Measurements from ENCODE around the gene SKI.

The SKI gene

GRCh38 chr1:2306151-2306978 is 78.2 kb downstream of the SKI start:
- DNase-seq (ENCODE audit: low read depth) = no peak

DNA sequence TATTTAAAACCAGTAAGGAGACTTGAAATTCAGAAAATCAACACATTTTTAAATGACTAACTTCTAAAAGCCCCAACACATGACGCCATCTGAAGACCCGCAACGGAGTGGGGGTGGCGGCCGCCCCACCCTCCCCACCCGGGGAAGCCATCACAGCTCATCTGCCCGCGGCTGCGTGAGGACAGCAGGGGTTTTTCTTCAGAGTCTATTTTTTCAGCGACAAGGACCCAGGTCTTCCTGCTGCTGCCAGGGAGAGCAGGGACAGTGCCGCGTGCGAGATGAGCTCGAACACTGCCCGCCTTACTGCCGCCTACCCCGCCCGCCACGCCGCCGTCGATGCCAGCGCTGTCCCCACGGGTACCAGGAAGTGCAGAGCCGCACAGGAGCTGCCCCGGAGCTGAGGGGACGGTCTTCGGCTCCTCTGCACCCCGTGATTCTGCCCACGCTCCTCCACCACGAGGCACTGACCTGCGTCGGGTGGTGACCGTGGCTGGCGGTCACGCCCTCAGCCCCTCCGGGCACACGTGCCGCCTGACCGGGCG is 79.0 kb downstream of the SKI start:
- DNase-seq (ENCODE audit: low read depth) = no peak

GRCh38 chr1:2307972-2308371 is 79.9 kb downstream of the SKI start:
- DNase-seq (ENCODE audit: low read depth) = no peak

DNA sequence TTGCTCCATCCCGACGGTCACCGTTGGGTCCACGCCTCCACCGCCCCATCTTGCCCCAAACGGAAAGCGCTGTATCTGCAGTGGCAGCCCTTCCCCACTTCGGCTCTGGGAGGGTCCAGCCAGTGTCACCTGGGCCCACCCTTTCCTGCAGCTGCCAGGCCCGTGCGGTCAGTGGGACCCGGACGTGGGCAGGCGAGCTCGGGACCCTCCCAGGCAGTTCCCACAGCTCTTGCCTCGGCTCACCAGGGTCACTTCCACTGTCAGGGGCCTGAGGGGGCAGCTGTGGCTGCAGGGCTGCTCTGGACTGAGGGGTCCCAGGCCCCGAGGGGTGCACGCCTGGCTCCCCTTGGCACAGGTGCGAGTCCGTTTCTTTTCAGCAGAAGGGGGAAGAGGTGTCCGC is 80.7 kb downstream of the SKI start:
- no peak for DNase-seq (ENCODE audit: low read depth)

- DNase-seq (ENCODE audit: low read depth) = no peak
Observed at GRCh38 chr1:2310332-2311183, 82.4 kb downstream of the SKI start.

- peak; percentile 36 for DNase-seq (ENCODE audit: low read depth)
Observed at GRCh38 chr1:2311184-2312032, 83.3 kb downstream of the SKI start.

- DNase-seq (ENCODE audit: low read depth) = no peak
Observed at GRCh38 chr1:2312160-2312514, 84.0 kb downstream of the SKI start.

GRCh38 chr1:2312515-2313301 is 84.6 kb downstream of the SKI start:
- DNase-seq (ENCODE audit: low read depth) = no peak

DNA sequence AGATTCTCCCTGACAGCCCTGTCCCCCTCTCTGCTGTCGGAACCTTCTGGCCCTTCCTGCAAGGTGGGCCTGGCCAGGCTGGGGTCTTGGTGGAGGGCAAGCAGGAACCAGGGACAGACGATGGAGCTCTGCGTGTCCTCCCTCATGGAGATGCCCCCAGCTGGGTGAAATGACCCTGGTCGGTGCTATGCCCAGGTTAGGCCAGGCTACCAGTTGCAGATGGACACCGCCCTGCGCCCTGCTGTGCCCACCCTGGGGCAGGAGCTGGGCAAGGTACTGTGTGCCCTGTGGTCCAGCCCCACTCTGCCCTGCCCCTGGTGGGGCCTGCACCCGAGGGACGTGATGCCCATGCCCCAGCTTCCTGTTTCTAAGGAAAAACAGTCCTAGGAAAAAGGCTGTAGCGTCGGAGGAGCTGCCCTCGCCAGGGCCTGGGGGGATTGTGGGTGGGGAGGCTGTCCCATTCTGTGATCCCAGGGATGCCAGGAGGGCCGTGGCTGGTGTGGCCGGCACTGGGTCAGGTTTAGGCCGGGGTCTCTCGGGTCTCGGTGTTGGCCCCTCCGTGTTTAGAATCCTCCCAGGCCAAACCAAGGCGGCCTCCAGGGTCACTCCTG is 85.6 kb downstream of the SKI start:
- no peak for DNase-seq (ENCODE audit: low read depth)

- no peak for DNase-seq (ENCODE audit: low read depth)
Observed at GRCh38 chr1:2314273-2314802, 86.2 kb downstream of the SKI start.

DNA sequence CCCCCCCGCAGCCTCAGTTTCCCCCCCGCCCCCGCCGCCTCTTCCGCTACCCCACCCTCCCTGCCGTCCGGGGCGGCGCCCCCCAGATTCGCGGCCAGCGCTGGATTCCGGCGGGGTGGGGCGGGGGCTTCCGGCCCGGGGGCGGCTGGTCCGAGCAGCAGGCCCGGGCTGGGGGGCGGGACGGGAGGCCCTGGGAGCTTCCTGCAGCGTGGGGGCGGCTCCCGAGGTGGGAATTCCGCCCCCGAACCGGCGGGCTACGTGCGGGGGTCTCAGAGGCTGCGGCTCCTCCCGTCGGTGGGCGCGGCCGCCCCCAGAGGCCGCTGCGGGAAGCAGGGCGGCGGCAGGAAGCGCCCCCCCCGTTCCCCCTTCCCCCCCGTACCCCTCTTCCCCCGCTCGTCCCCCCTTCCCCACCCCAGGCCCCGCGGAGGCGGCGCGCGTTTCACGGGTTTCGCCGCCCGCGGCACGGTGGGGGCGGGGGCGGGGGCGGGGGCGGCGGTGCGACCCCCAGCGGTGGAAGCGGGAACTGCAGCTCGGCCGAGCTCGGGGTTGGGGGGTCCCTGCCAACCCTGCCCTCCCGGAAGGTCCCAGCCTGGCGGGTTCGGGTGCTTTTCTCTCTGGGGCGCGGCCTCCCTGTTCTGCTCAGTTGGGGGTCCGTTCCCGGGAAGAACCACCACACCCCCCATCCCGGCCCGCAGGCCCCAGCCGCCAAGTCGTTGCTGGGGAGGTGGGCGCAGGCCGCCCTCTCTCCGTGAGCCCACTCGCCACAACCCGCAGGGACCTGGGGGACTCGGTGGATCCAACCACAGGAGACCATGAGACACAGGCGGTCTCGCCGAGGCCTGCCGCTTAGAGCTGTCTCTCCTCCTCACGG is 86.9 kb downstream of the SKI start:
- DNase-seq (ENCODE audit: low read depth) = peak; percentile 32

DNA sequence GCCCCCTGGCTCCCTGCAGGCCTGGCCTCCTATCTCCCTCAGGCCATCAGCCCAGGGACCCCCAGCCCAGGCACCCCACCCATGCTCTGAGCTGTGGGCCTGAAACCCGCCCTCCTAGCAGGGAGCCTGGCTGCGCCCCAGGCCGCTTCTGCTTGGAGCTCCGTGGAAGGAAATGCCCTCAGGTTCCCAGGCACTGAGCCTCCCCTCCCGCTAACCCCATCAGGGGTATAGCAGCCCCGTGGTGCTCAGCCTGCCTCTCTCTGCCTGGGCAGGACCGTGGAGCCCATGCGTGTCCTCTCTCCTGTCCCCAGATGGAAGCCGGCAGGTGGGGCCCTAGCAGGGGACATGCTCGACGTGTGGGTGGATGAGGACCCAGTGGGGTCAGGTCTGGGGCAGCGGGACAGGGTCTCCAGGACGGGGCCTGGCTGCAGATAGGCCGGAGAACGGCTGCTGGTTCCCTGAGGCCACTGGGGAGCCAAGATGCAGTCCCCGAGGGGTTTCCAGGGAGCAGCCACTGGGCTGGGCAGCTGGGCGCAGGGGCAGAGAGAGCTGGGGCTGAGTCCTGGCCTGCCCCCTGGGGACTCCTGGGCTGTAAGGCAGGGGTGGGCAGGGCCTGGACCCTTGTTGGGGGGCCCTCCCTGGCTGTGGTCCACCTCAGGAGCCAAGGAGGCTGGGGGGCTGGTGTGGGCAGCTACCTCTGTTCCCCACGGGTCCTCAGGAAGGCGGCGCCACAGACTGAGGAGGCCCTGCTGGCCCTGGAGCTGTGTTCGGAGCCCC is 87.7 kb downstream of the SKI start:
- DNase-seq (ENCODE audit: low read depth) = no peak

DNA sequence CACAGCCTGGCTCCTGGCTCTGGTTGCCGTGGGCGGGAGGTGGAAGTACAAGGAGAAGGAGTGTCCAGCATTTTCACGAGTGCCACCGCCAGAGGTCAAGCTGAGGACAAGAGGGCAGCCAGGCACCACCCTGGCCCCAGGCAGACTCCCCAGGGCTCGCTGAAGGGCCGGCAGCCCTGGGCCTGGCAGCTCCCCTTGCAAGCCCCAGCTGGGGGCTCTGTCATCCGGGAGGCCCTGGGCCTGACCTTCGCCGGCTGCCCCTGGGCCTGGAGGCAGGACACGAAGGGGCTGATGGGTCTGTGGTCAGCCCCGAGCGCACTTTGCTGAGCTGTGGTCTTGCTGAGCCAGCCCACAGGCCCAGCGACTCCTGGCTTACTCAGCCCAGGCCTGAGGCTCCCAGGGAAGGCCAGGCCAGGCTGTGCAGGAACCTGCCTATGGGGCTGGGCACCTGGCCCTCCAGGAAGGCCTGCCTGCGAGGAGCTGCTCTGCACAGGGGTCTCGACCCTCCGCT is 88.4 kb downstream of the SKI start:
- DNase-seq (ENCODE audit: low read depth) = no peak

DNA sequence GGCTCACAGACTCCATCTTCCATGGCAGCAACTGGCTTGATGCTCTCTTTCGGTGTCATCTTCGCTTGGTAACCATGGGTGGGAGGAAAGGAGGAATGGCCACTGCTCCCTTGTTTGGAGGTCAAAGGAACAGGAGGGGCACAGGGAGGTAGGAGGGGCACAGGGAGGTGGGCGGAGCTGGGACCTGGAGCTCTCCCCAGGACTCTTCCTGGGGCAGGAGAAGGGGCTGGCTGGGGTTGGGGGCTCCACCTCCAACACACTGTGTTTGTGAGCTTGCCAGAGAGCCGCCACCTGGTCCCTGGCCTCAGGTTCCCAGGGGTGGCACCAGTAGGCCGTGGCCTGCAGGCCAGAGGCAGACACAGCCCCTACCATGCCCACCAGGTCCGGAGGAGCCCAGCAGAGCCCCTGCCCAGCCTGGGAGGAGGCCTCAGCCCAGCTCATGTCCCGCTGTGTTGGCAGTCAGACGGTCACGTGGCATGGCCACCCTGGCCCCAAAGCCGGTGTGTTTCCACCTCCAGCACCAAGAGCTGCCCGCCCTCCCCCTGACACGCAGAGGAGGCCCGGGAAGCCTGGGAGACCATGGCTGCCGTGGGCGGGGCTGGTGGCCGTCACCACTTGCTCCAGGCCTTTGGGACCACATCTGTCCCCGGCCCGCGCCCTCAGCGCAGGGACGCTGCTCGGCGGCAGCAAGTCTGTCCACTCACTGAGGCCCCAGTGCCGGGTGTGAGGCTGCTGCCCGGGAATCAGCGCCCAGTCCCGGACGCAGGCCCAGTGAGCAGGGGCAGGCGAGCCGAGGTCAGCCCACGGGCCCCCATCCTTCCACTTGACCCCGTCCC is 89.3 kb downstream of the SKI start:
- no peak for DNase-seq (ENCODE audit: low read depth)

DNA sequence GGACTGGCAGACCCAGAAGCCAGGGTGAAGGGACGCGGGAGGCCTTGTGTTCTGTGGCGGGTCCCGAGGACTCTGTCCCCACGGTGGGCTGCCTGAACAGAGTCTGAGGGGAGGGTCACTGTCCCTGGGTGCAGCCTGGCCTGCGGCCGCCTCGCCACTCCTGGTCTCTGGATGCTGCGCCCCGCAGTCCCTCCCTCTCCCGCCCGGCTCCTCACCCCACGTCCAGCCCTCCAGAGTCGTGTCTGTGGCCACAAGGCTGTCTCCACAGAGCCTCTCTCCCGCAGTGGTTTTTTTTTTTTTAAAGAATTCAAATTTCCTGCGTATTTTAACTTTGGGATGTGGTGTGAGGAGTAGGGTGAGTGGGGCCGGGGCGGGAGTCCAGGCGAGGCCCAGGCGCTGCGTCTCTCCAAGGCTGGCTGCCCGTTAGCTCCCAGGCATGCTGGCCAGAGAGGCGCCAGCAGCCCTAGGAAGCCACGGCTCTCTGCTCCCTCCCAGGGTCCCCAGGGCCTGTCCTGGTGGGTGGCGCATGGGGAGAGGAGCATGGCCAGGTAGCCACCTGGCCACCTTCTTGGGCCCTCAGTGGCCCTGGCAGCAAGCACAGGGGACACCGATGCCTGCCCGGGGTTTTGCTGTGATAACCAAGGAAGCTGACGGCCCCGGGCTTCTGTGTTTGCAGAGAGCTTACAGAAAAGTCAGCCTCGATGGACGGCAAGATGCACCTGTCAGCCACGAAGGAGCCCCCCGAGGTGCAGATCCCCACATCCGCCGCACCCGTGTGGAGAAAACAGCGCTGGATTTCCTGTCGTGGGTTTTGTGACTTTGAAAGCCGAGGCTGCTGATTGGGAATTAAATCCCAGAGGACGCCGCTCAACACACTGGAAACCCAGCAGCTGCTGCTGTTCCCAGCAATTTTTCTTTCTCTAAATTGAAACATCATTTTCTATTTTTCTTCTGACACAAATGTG is 90.5 kb downstream of the SKI start:
- DNase-seq (ENCODE audit: low read depth) = no peak

DNA sequence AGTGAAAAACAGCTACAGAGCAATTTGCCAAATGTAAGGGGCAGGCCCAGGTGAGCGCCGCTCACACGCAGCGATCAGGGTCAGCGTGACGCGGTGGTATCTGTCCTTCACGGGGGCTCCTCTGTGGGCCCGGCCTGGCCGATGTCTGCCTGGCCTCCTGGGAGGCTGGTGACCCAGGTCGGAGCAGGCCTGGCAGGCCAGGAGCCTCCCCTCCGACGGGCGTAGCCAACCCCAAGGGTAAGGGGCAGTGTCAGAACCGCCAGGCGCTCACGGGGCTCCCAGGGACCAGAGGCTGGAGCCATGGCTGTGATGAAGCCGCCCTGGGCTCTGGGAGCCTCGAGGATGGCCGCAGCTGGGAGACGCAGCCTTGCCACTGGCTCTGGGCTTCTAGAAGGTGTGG is 91.2 kb downstream of the SKI start:
- DNase-seq (ENCODE audit: low read depth) = no peak

- no peak for DNase-seq (ENCODE audit: low read depth)
Observed at GRCh38 chr1:2320006-2320405, 91.9 kb downstream of the SKI start.
